Measurements from ENCODE around the gene ADAMTSL1.

DNA sequence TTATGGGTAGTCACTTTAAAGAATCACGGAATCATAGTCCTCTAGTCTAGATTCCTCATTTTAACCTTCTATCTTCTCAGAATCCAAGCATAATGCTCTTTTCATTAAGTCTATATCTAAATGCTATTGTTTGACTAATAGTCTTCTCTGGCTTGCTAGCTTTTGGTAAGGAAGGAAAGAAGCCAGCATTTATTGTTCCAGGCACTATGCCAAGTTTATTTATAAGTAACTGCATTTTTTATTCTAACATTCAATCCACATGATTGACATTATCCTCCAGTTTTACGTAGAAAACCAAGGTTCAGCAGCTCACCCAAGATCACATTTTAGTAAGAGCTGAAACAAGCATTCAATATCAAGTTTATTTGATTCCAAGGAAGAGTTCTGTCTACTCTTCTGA, 304.9 kb downstream of the ADAMTSL1 start:
- no peak for TF ChIP-seq POLR2A (IDR thresholded peaks at IDR 0.05)
- no peak for TF ChIP-seq CTCF (IDR thresholded peaks at IDR 0.05)
